GM12873 (cell line): ENCODE results near the gene CHAF1A.

ENCODE experiments used
- TF ChIP-seq, protein P1 (sequence below): IDR thresholded peaks from 2 replicates; pipeline ENCODE4 v1.5.1; 2012; ENCODE audit warnings: low read depth, mild to moderate bottlenecking, moderate library complexity, low read length, control low read depth; ENCODE audit not compliant: insufficient read depth; ENCODE audit errors: missing control alignments

The CHAF1A gene

DNA sequence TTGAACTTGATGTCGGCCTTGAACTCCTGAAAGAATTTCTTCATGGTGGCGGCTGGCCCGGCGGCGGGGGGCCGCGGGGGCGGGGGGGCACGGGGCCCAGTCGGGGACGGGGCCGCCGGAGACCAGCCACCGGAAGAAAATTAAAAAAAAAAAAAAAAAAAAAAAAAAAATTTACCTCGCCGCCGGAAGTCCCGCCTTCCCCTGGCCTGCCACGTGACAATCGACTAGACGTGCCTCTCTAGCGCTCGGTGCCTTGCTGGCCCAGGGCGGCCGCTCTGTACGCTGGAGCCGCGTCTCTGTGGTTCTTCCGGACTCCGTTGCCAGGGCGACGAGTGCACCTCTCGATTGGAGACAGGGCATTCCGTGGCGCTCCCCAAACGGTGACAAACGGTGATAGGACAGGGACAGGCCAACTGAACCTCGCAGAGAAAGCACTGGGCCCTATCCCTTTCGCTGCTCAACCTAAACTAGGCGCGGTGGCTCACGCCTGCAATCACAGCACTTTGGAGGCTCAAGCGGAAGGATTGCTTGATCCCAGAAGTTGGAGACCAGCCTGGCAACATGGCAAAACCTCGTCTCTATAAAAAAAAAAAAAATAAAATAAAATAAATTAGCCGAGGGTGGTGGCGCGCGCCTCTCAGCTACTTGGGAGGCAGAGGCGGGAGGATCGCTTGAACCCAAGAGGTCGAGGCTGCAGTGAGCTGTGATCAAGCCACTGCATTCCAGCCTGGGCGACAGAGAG, 55.4 kb downstream of the CHAF1A start, which contains the start of gene UBXN6:
Gene UBXN6, minus strand, starts transcription at position 141 of the 742 bp plus-strand sequence. Its CDS starts 97 bp downstream, at position 44.
- TF ChIP-seq, protein P1, sequence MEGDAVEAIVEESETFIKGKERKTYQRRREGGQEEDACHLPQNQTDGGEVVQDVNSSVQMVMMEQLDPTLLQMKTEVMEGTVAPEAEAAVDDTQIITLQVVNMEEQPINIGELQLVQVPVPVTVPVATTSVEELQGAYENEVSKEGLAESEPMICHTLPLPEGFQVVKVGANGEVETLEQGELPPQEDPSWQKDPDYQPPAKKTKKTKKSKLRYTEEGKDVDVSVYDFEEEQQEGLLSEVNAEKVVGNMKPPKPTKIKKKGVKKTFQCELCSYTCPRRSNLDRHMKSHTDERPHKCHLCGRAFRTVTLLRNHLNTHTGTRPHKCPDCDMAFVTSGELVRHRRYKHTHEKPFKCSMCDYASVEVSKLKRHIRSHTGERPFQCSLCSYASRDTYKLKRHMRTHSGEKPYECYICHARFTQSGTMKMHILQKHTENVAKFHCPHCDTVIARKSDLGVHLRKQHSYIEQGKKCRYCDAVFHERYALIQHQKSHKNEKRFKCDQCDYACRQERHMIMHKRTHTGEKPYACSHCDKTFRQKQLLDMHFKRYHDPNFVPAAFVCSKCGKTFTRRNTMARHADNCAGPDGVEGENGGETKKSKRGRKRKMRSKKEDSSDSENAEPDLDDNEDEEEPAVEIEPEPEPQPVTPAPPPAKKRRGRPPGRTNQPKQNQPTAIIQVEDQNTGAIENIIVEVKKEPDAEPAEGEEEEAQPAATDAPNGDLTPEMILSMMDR: no peak

DNA sequence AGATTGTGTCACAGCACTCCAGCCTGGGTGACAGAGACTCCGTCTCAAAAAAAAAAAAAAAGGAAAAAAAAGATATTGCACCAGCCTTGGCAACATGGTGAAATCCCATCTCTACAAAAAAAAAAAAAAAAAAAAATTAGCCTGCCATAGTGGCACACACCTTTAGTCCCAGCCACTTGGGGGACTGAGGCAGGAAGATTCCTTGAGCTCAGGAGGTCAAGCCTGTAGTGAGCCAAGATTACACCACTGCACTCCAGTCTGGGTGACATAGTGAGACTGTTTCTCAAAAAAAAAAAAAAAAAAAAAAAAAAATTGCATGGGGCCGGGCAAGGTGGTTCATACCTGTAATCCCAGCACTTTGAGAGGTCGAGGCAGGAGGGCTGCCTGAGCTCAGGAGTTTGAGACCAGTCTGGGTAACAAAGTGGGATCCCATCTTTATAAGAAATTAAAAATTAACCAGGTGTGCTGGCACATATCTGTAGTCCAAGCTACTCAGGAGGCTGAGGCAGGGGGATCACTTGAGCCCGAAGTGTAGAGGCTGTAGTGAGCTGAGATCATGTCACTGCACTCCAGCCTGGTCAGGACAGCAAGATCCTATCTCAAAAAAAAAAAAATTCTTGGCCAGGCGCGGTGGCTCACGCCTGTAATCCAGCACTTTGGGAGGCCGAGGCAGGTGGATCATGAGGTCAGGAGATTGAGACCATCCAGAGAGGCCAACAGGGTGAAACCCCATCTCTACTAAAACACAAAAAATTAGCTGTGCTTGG, 62.6 kb downstream of the CHAF1A start:
- TF ChIP-seq, protein P1: no peak

DNA sequence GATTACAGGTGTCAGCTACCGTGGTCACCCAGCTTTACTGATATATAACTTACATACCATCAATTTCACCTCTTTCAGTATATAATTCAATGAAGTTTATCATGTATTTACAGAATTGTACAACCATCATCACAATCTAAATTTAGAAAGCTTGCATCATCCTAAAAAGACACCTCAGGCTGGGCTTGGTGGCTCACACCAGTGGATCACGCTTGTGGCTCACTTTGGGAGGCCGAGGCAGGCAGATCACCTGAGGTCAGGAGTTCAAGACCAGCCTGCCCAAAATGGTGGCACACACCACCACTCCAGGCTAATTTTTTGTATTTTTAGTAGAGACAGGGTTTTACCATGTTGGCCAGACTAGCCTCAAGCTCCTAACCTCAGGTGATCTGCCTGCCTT, 65.4 kb downstream of the CHAF1A start:
- TF ChIP-seq, protein P1: no peak

DNA sequence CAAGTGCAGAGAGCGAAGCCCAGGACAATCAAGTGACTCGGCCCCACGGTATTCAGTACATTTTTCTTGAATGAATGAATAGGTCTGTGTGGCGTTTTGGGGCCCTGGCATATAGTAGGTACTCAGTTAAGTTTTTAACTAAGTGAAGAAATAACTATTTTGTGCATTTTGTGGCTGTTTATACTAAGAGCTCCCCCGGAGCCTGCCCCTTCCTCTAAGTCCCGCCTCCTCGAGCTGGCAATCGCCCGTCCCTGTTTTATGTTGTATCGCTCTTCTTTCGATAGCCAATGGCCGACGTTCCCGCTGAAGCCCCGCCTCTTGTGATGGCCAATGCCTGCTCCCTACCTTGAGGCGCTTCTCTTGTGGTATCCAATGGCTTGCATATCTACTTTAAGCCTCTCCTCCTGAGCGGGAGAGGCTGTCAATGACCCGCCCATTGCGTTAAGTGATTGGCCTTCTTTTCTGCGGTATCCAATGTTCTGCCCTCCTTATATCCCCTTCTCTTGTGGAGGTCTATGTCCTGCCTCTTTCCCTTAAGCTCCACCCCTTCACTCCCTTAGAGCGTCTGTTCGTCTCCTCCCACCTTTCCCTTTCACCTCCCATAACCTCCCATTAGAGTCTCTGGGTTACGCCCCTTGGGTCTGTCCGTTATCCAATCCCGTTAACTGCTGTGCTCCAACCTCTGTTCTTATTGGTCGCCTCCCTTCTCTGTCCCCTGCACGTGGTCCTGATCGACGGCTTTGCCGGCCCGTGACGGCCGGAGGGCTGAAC, 69.1 kb downstream of the CHAF1A start:
- TF ChIP-seq, protein P1: no peak

DNA sequence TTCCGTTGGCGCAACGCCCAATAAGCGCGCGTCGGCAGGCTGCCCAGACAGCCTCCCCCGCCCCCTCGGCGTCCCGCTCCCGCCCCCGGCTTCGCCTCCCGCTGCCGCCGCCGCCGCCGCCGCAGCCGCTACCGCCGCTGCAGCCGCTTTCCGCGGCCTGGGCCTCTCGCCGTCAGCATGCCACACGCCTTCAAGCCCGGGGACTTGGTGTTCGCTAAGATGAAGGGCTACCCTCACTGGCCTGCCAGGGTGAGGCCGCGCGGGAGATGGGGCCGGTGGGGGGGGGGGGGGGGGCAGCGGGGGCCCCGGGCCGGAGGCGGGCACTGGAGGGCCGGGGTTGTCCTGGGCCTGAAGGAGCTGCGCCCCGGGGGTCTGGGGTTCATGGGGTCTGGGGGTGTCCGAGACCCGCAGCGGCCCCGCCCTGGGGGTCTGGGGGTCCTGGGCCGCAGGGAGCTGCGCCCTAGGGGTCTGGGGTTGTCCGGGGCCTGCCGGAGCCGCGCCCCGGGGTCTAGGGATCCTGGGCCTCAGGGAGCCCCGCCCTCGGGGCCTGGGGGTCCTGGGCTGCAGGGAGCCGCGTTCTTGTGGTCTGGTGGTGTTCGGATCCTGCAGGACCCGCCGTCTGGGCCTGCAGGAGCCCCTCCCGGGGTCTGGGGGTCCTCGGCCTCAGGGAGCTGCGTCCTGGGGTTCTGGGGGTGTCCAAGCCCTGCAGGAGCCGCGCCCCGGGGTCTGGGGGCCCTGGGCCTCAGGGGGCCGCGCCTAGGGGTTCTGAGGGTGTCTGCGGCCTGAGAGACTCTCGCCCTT, 69.9 kb downstream of the CHAF1A start, which contains the start of gene HDGFL2:
Gene HDGFL2, plus strand, starts transcription at position 124 of the 801 bp plus-strand sequence. Its CDS starts 54 bp downstream, at position 178.
- TF ChIP-seq, protein P1: no peak

DNA sequence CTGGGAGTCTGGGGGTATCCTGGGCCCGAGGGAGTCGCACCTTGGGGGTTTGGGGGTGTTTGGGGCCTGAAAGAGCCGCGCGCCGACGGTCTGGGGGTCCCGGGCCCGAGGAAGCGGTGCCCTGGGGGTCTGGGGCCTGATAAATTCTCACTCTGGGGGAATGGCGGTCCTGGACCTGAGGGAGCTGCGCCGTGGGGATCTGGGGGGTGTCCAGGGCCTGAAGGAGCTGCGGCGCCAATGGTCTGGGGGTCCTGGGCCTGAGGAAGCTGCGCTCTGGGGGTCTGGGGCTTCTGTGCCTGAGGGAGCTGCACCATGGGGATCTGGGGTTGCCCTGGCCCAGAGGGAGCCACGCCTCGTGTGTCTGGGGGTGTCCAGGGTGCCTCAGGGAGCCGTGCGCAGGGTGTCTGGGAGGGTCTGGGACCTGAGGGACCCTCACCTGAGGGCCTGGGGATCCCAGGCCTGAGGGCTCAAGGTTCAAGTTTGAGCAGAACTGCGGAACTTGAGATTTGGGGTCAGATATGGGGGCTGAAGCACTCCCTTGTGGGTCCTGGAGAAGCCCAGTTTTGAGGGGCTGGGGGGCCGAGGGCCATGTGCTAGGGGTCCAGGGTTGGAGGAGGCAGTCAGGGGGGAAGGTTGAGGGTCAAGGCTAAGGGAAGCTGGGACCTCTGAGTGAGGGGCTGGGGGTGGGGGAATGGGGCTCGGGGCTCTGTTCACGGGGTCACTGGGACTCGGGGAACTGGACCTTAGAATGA, 70.7 kb downstream of the CHAF1A start:
- TF ChIP-seq, protein P1: no peak
